ENCODE results near the gene ZFAND6.

DNA sequence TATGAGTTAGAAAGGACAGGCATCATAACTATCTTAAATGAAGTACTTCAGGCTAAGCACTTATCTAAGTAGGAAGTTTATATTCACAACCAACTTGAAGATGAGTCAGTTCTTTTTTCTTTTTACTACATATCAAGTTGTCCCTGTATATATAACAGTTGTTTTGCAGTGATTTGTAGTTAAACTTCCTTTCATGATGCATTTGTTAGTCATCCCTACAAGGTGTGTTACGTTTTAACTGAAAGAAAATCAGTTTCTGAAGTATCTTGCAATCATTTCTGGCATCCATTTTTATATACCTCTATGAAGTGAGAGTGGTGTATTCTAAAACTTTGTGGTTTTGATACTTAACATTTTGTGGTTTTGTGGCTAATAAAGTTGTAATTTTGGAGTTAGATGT lies 46.1 kb downstream of the ZFAND6 start:
- TF ChIP-seq, protein P1, sequence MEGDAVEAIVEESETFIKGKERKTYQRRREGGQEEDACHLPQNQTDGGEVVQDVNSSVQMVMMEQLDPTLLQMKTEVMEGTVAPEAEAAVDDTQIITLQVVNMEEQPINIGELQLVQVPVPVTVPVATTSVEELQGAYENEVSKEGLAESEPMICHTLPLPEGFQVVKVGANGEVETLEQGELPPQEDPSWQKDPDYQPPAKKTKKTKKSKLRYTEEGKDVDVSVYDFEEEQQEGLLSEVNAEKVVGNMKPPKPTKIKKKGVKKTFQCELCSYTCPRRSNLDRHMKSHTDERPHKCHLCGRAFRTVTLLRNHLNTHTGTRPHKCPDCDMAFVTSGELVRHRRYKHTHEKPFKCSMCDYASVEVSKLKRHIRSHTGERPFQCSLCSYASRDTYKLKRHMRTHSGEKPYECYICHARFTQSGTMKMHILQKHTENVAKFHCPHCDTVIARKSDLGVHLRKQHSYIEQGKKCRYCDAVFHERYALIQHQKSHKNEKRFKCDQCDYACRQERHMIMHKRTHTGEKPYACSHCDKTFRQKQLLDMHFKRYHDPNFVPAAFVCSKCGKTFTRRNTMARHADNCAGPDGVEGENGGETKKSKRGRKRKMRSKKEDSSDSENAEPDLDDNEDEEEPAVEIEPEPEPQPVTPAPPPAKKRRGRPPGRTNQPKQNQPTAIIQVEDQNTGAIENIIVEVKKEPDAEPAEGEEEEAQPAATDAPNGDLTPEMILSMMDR (conservative IDR thresholded peaks at IDR 0.05; ENCODE audit: low read length): no peak
- no peak for TF ChIP-seq EZH2phosphoT487 (IDR thresholded peaks at IDR 0.05; ENCODE audit: borderline replicate concordance, low read depth, low read length)

Measured in OCI-LY7 (cell line).